Camera-type eye (tissue), 1 donor: ENCODE results near the gene ALPL. TPM values are rescaled to one million over a fixed set of nuclear protein-coding genes. Genes with fewer than 3 reads are reported as not detected.

Experiments
- total RNA-seq: library from RNA; depleted of rRNA; stranded (reverse); fragments of >200 nt; gene quantifications from one replicate; pipeline ENCODE4 v1.2.3, GENCODE V29; 2014

Gene ALPL
- total RNA-seq, result 12.6 TPM

GRCh38 chr1:21509351-21510112 is at the start of gene ALPL:
Gene ALPL (plus strand): TSS chr1:21509423. CDS start chr1:21554082, 44,659 bp downstream.

Other genes starting within 250 kb of the ALPL start
- gene ECE1, start 219.0 kb upstream of the ALPL start, total RNA-seq, result 52.1 TPM
- 13.1 TPM for gene NBPF3, start 69.3 kb upstream of the ALPL start, total RNA-seq
- gene RAP1GAP, start 159.9 kb downstream of the ALPL start, total RNA-seq, result 29.9 TPM